ENCODE results near the gene CNTNAP5.

The CNTNAP5 gene

GRCh38 chr2:124065636-124066035 is 40.5 kb downstream of the CNTNAP5 start:
- no peak for DNase-seq

- no peak for DNase-seq
These were observed 41.7 kb downstream of the CNTNAP5 start for GRCh38 chr2:124066776-124067175.

- no peak for DNase-seq
These were observed 54.0 kb downstream of the CNTNAP5 start for GRCh38 chr2:124079045-124079444.

- no peak for DNase-seq
These were observed 55.4 kb downstream of the CNTNAP5 start for GRCh38 chr2:124080281-124081153.

- no peak for DNase-seq
These were observed 56.1 kb downstream of the CNTNAP5 start for GRCh38 chr2:124081154-124081716.

GRCh38 chr2:124088616-124089015 is 63.5 kb downstream of the CNTNAP5 start:
- DNase-seq, result no peak

- DNase-seq, result no peak
These were observed 66.6 kb downstream of the CNTNAP5 start for GRCh38 chr2:124091721-124092120.

GRCh38 chr2:124092651-124093050 is 67.6 kb downstream of the CNTNAP5 start:
- no peak for DNase-seq

GRCh38 chr2:124104914-124105313 is 79.8 kb downstream of the CNTNAP5 start:
- no peak for DNase-seq

- no peak for DNase-seq
These were observed 87.1 kb downstream of the CNTNAP5 start for GRCh38 chr2:124112206-124112605.

- no peak for DNase-seq
These were observed 87.9 kb downstream of the CNTNAP5 start for GRCh38 chr2:124112966-124113365.

GRCh38 chr2:124120246-124120645 is 95.2 kb downstream of the CNTNAP5 start:
- DNase-seq, result no peak

GRCh38 chr2:124121106-124121505 is 96.0 kb downstream of the CNTNAP5 start:
- DNase-seq, result no peak

- DNase-seq, result no peak
These were observed 96.7 kb downstream of the CNTNAP5 start for GRCh38 chr2:124121760-124122275.

- DNase-seq, result no peak
These were observed 97.3 kb downstream of the CNTNAP5 start for GRCh38 chr2:124122340-124122739.

GRCh38 chr2:124131276-124131675 is 106.2 kb downstream of the CNTNAP5 start:
- DNase-seq, result no peak

- no peak for DNase-seq
These were observed 111.0 kb downstream of the CNTNAP5 start for GRCh38 chr2:124136110-124136509.

GRCh38 chr2:124138076-124138475 is 113.0 kb downstream of the CNTNAP5 start:
- DNase-seq, result no peak

- no peak for DNase-seq
These were observed 120.9 kb downstream of the CNTNAP5 start for GRCh38 chr2:124145982-124146381.

GRCh38 chr2:124147552-124147951 is 122.5 kb downstream of the CNTNAP5 start:
- DNase-seq, result no peak

GRCh38 chr2:124149571-124149970 is 124.5 kb downstream of the CNTNAP5 start:
- no peak for DNase-seq

- no peak for DNase-seq
These were observed 126.6 kb downstream of the CNTNAP5 start for GRCh38 chr2:124151691-124152090.

- no peak for DNase-seq
These were observed 128.6 kb downstream of the CNTNAP5 start for GRCh38 chr2:124153713-124154112.

- DNase-seq, result no peak
These were observed 134.1 kb downstream of the CNTNAP5 start for GRCh38 chr2:124159166-124159565.
